ENCODE measurements around the gene TNC.

TNC gene

GRCh38 chr9:115103746-115104477, 14.0 kb downstream of the TNC start:
- H3F3A ChIP-seq (ENCODE audit: control insufficient read depth, insufficient read depth) = no peaks in the 10 kb centered on the region

GRCh38 chr9:115099901-115100300, 18.1 kb downstream of the TNC start:
- H3K4me2 ChIP-seq (ENCODE audit: low read length) = no peak overlapping the region
- TF ChIP-seq CTCF (IDR thresholded peaks at IDR 0.05; ENCODE audit: low read depth, low read length, poor library complexity, severe bottlenecking) (no peak), EZH2phosphoT487 (IDR thresholded peaks at IDR 0.05; ENCODE audit: borderline replicate concordance, low read length) (no peak)
- no peaks in the 10 kb centered on the region for H3K9me2 ChIP-seq (replicated peaks; ENCODE audit: control insufficient read depth, low read length)
- no peak overlapping the region for H3K27ac ChIP-seq (ENCODE audit: low read depth, low read length)
- 0 out of 2 replicates have a peak, but pooled peaks cover 2% of the 10 kb centered on the region for H3K27me3 ChIP-seq (ENCODE audit: control insufficient read depth, low read length)
- no peaks in the 10 kb centered on the region for H3K36me3 ChIP-seq (ENCODE audit: control insufficient read depth, low read length)
- no peaks in the 10 kb centered on the region for H3K9me3 ChIP-seq (ENCODE audit: control insufficient read depth, insufficient read depth, low read length)
- no peaks in the 10 kb centered on the region for H4K20me1 ChIP-seq (ENCODE audit: control insufficient read depth, insufficient read depth, low read depth, low read length)
- H3K79me2 ChIP-seq (ENCODE audit: control insufficient read depth, low read length) = no peaks in the 10 kb centered on the region
- H3K4me3 ChIP-seq (ENCODE audit: low read length) = no peak overlapping the region
- no peaks in the 10 kb centered on the region for H3K4me1 ChIP-seq (ENCODE audit: control insufficient read depth, low read length)
- H3F3A ChIP-seq (ENCODE audit: control insufficient read depth, insufficient read depth) = no peaks in the 10 kb centered on the region

More at GRCh38 chr9:115103746-115104477, 14.0 kb downstream of the TNC start:
- Histone ChIP-seq H3K36me3 (ENCODE audit: control insufficient read depth, low read length) (no peaks in the 10 kb centered on the region), H3K4me1 (ENCODE audit: control insufficient read depth, low read length) (no peaks in the 10 kb centered on the region), H3K4me2 (ENCODE audit: low read length) (no peak overlapping the region), H3K27ac (ENCODE audit: low read depth, low read length) (no peak overlapping the region), H3K4me3 (ENCODE audit: low read length) (no peak overlapping the region), H4K20me1 (ENCODE audit: control insufficient read depth, insufficient read depth, low read depth, low read length) (no peaks in the 10 kb centered on the region), H3K9me3 (ENCODE audit: control insufficient read depth, insufficient read depth, low read length) (no peaks in the 10 kb centered on the region), H3K9me2 (replicated peaks; ENCODE audit: control insufficient read depth, low read length) (no peaks in the 10 kb centered on the region), H3K27me3 (ENCODE audit: control insufficient read depth, low read length) (peaks cover 17% of the 10 kb centered on the region), H3K79me2 (ENCODE audit: control insufficient read depth, low read length) (no peaks in the 10 kb centered on the region)
- TF ChIP-seq CTCF (IDR thresholded peaks at IDR 0.05; ENCODE audit: low read depth, low read length, poor library complexity, severe bottlenecking) = no peak
- no peak for TF ChIP-seq EZH2phosphoT487 (IDR thresholded peaks at IDR 0.05; ENCODE audit: borderline replicate concordance, low read length)

- no peaks in the 10 kb centered on the region for H3K4me1 ChIP-seq (ENCODE audit: control insufficient read depth, low read length)
- H3K79me2 ChIP-seq (ENCODE audit: control insufficient read depth, low read length) = no peaks in the 10 kb centered on the region
- TF ChIP-seq CTCF (IDR thresholded peaks at IDR 0.05; ENCODE audit: low read depth, low read length, poor library complexity, severe bottlenecking) (no peak), EZH2phosphoT487 (IDR thresholded peaks at IDR 0.05; ENCODE audit: borderline replicate concordance, low read length) (no peak)
- H3K27ac ChIP-seq (ENCODE audit: low read depth, low read length) = no peak overlapping the region
- no peaks in the 10 kb centered on the region for H3K36me3 ChIP-seq (ENCODE audit: control insufficient read depth, low read length)
- peaks cover 6% of the 10 kb centered on the region; the same call in 1 of the 2 replicates for H3K27me3 ChIP-seq (ENCODE audit: control insufficient read depth, low read length)
- no peak overlapping the region for H3K4me2 ChIP-seq (ENCODE audit: low read length)
- no peaks in the 10 kb centered on the region for H3F3A ChIP-seq (ENCODE audit: control insufficient read depth, insufficient read depth)
- H3K9me2 ChIP-seq (replicated peaks; ENCODE audit: control insufficient read depth, low read length) = no peaks in the 10 kb centered on the region
- no peaks in the 10 kb centered on the region for H4K20me1 ChIP-seq (ENCODE audit: control insufficient read depth, insufficient read depth, low read depth, low read length)
- H3K9me3 ChIP-seq (ENCODE audit: control insufficient read depth, insufficient read depth, low read length) = no peaks in the 10 kb centered on the region
- H3K4me3 ChIP-seq (ENCODE audit: low read length) = no peak overlapping the region
These were observed 19.6 kb downstream of the TNC start for GRCh38 chr9:115098226-115098965.
